Measurements from ENCODE around the gene LGALSL. TPM values are rescaled to one million over a fixed set of nuclear protein-coding genes. Genes with fewer than 3 reads are reported as not detected.

LGALSL gene
- total RNA-seq, 2 experiments from 2014 or later = 3.2 to 4.5 TPM

DNA sequence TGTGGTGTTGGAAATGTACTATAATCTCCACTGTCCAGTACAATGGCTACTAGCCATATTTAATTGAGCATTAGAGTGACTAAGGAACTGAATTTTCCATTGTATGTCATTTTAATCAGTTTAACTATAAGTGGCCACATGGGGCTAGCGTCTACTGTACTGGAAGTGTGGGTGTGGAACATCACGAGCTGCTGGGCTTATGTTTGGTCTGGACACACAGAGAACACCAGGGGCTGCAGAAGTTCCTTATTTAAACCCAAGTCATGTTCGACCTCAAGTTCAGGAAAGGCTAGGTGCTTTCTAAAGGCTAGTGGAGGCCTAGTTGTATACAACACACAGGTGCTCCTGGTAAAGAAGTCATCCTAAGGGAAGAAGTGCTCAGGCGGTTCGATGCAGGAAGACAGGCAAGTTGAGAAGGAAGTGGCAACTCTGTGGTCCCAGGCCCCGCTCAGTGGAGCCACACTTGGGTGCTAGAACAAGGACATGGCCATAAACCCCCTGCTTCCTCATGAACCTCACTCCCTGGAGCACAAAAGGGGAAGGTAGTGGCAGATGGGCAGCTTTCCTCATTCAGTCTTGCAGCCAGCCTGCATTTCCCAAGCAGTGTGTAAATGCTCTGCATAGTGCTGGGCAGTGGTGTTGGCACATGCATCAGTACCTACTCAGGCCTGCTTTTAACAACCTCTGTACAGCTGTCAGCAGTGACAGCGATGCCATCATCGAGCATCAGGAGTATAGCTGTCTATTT, 13.3 kb downstream of the LGALSL start:
- no peaks in the 10 kb centered on the region for H3K9me3 ChIP-seq (ENCODE audit: low read length)
- H3K27ac ChIP-seq (ENCODE audit: low read depth, low read length, poor library complexity, severe bottlenecking) = no peak overlapping the region
- H3K79me2 ChIP-seq (ENCODE audit: insufficient read depth, low read depth, low read length) = no peaks in the 10 kb centered on the region
- intact Hi-C loops (cut with micrococcal nuclease; ENCODE audit: unreplicated experiment) = no loop called here
- no peak for DNase-seq (ENCODE audit: low spot score)
- no peak overlapping the region for H2AFZ ChIP-seq (ENCODE audit: low read length)
- no peak overlapping the region for H3K4me2 ChIP-seq (ENCODE audit: low read length)
- H3K9me2 ChIP-seq (ENCODE audit: insufficient read depth, low read length) = no peaks in the 10 kb centered on the region
- H3K36me3 ChIP-seq (ENCODE audit: insufficient read depth, low read length) = no peaks in the 10 kb centered on the region
- TF ChIP-seq EZH2phosphoT487 (IDR thresholded peaks at IDR 0.05; ENCODE audit: borderline replicate concordance, low read depth, low read length) (no peak), CTCF (conservative IDR thresholded peaks at IDR 0.05; ENCODE audit: low read length) (no peak)
- no peak overlapping the region for H3K4me3 ChIP-seq (ENCODE audit: low read depth, low read length, poor library complexity, severe bottlenecking)
- H4K20me1 ChIP-seq (ENCODE audit: insufficient read depth, low read length) = no peaks in the 10 kb centered on the region
- BruUV-seq (replicated peaks) = no TSS peak
- ChIA-PET POLR2A (interaction anchor here (0.6 to 0.8 kb wide), 2 partner anchors 10 to 363 kb away, joined by 3 to 5 read pairs; no protein-coding TSS in a partner anchor), CTCF (ENCODE audit: unreplicated experiment) (interaction anchor here (0.6 kb wide), 1 partner anchor 129 kb away, joined by 3 read pairs; no protein-coding TSS in a partner anchor)
- H3K4me1 ChIP-seq (ENCODE audit: insufficient read depth, low read length, poor library complexity, severe bottlenecking) = no peaks in the 10 kb centered on the region

DNA sequence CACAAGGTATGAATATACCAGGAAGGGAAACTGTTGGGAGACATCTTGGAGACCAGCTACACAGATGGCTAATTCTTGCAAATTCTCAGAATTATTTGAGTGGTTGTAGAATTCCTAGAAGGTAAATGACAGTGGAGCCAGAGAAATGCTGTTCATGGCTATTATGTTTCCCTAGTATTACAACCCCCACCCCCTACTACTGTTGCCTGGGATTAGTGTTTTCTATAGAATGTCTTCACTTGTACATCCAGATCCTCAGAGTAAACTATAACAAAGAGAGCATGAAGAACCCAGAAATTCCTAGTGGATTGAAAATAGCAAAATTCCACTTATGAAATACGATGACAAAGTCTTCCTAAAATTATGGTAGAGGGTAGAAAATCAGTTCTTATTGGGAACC, 15.3 kb downstream of the LGALSL start:
- CTCF ChIA-PET (ENCODE audit: unreplicated experiment) = no interaction called here
- H3K9me3 ChIP-seq (ENCODE audit: low read length) = no peaks in the 10 kb centered on the region
- intact Hi-C loops (cut with micrococcal nuclease; ENCODE audit: unreplicated experiment) = no loop called here
- DNase-seq (ENCODE audit: low spot score) = no peak
- H4K20me1 ChIP-seq (ENCODE audit: insufficient read depth, low read length) = no peaks in the 10 kb centered on the region
- BruUV-seq (replicated peaks) = no TSS peak
- H3K4me3 ChIP-seq (ENCODE audit: low read depth, low read length, poor library complexity, severe bottlenecking) = no peak overlapping the region
- peaks cover 9% of the 10 kb centered on the region for H3K4me1 ChIP-seq (ENCODE audit: insufficient read depth, low read length, poor library complexity, severe bottlenecking)
- H3K27ac ChIP-seq (ENCODE audit: low read depth, low read length, poor library complexity, severe bottlenecking) = no peak overlapping the region
- H3K9me2 ChIP-seq (ENCODE audit: insufficient read depth, low read length) = no peaks in the 10 kb centered on the region
- no peaks in the 10 kb centered on the region for H3K79me2 ChIP-seq (ENCODE audit: insufficient read depth, low read depth, low read length)
- no peak overlapping the region for H3K4me2 ChIP-seq (ENCODE audit: low read length)
- POLR2A ChIA-PET = interaction anchor here (0.9 kb wide), 1 partner anchor 155 kb away, joined by 3 read pairs; no protein-coding TSS in a partner anchor
- no peak overlapping the region for H2AFZ ChIP-seq (ENCODE audit: low read length)
- TF ChIP-seq EZH2phosphoT487 (IDR thresholded peaks at IDR 0.05; ENCODE audit: borderline replicate concordance, low read depth, low read length) = no peak
- TF ChIP-seq CTCF (conservative IDR thresholded peaks at IDR 0.05; ENCODE audit: low read length) = no peak
- no peaks in the 10 kb centered on the region for H3K36me3 ChIP-seq (ENCODE audit: insufficient read depth, low read length)

- Histone ChIP-seq H3K4me1 (ENCODE audit: insufficient read depth, low read length, poor library complexity, severe bottlenecking) (peaks cover 14% of the 10 kb centered on the region), H3K9me2 (ENCODE audit: insufficient read depth, low read length) (no peaks in the 10 kb centered on the region), H4K20me1 (ENCODE audit: insufficient read depth, low read length) (no peaks in the 10 kb centered on the region), H2AFZ (ENCODE audit: low read length) (no peak overlapping the region), H3K36me3 (ENCODE audit: insufficient read depth, low read length) (no peaks in the 10 kb centered on the region), H3K27ac (ENCODE audit: low read depth, low read length, poor library complexity, severe bottlenecking) (no peak overlapping the region), H3K9me3 (ENCODE audit: low read length) (no peaks in the 10 kb centered on the region), H3K4me3 (ENCODE audit: low read depth, low read length, poor library complexity, severe bottlenecking) (no peak overlapping the region), H3K79me2 (ENCODE audit: insufficient read depth, low read depth, low read length) (no peaks in the 10 kb centered on the region), H3K4me2 (ENCODE audit: low read length) (no peak overlapping the region)
- DNase-seq (ENCODE audit: low spot score) = no peak
- intact Hi-C loops (cut with micrococcal nuclease; ENCODE audit: unreplicated experiment) = no loop called here
- CTCF ChIA-PET (ENCODE audit: unreplicated experiment) = interaction anchor here (0.6 to 1.0 kb wide), 2 partner anchors 17 to 18 kb away, joined by 3 read pairs; no protein-coding TSS in a partner anchor
- TF ChIP-seq EZH2phosphoT487 (IDR thresholded peaks at IDR 0.05; ENCODE audit: borderline replicate concordance, low read depth, low read length) = no peak
- TF ChIP-seq CTCF (conservative IDR thresholded peaks at IDR 0.05; ENCODE audit: low read length) = no peak
- POLR2A ChIA-PET = no interaction called here
- no TSS peak for BruUV-seq (replicated peaks)
Observed at GRCh38 chr2:64470071-64470470, 16.1 kb downstream of the LGALSL start.

All from OCI-LY7 (cell line).